ENCODE measurements around the gene PRF1. TPM values are rescaled to one million over a fixed set of nuclear protein-coding genes. Genes with fewer than 3 reads are reported as not detected.

The PRF1 gene
- total RNA-seq, 4 donors from 2014 or later: 3.0 to 21.4 (median 3.6) TPM

- DNase-seq (ENCODE audit: low spot score) (no peak), ATAC-seq (ENCODE audit: low FRiP score) (no peak)
- TF ChIP-seq CTCF (IDR thresholded peaks at IDR 0.05): no peak
Measured at GRCh38 chr10:70557086-70557845, 45.3 kb downstream of the PRF1 start.

- ATAC-seq (ENCODE audit: low FRiP score) (no peak), DNase-seq (ENCODE audit: low spot score) (no peak)
- no peak for TF ChIP-seq CTCF (IDR thresholded peaks at IDR 0.05)
Measured at GRCh38 chr10:70555371-70555770, 47.2 kb downstream of the PRF1 start.

- no peak for TF ChIP-seq CTCF (IDR thresholded peaks at IDR 0.05)
- ATAC-seq (ENCODE audit: low FRiP score) (no peak), DNase-seq (ENCODE audit: low spot score) (no peak)
Measured at GRCh38 chr10:70552586-70552985, 50.0 kb downstream of the PRF1 start.

GRCh38 chr10:70551971-70552422, 50.5 kb downstream of the PRF1 start:
- no peak for TF ChIP-seq CTCF (IDR thresholded peaks at IDR 0.05)
- no peak for DNase-seq (ENCODE audit: low spot score)
- peak; percentile 34 for ATAC-seq (ENCODE audit: low FRiP score)

GRCh38 chr10:70551466-70551865, 51.1 kb downstream of the PRF1 start:
- no peak for TF ChIP-seq CTCF (IDR thresholded peaks at IDR 0.05)
- DNase-seq (ENCODE audit: low spot score): no peak
- ATAC-seq (ENCODE audit: low FRiP score): no peak

GRCh38 chr10:70550459-70550858, 52.1 kb downstream of the PRF1 start:
- no peak for TF ChIP-seq CTCF (IDR thresholded peaks at IDR 0.05)
- no peak for DNase-seq (ENCODE audit: low spot score)
- no peak for ATAC-seq (ENCODE audit: low FRiP score)

GRCh38 chr10:70549962-70550458, 52.5 kb downstream of the PRF1 start:
- peak; percentile 64 for DNase-seq (ENCODE audit: low spot score)
- no peak for ATAC-seq (ENCODE audit: low FRiP score)
- peak in 2 of 3 donors; percentile 57 to 80 for TF ChIP-seq CTCF (IDR thresholded peaks at IDR 0.05)

All from omental fat pad (tissue), 4 donors.